ENCODE results near the gene MDC1.

MDC1 gene

GRCh38 chr6:30743099-30744053 is 26.3 kb upstream of the MDC1 start:
- DNase-seq (ENCODE audit: low read depth): no peak
- peak overlapping the region; percentile 78 for H3K4me3 ChIP-seq (ENCODE audit: low read length)
- no peak for TF ChIP-seq CTCF (conservative IDR thresholded peaks at IDR 0.05; ENCODE audit: low read length)

DNA sequence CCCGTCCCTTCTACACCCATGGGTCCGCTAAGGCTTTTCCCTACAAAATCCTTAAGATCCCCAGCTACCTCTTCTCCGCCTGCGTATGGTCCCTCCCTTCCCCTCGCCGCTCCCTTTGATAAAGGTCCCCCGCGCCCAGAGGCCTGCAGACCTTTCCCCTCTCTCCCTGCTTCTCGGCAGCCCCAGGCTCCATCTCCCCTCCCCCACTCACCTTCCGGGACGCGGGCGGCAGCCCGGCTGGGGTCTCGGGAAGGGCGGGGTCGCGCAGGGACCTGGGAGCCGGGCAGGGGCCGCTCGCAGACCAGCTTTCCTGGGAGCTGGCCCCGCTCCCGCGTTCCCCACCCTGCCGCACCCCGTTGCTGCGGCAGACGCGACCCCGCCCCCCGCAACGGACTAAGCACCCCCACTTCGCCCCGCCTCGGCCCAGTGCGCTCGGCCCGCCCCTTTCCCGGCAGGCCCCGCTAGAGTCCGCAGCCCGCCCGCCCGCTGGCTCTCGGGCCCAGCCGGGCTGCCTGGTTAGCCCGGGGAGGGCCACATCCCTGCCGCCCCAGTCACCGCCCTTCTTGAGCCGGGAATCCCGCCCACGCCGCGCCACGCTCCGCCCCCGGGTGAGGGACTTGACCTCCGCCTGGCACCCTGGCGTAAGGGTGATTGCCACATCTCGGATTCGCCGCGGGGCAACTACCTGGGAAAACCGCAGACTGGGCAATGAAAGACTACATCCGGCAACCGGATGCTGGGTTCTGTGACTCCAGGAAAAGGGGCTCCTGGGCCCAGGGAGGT is 25.4 kb upstream of the MDC1 start, which contains the start of gene FLOT1:
Gene FLOT1, minus strand, starts transcription at position 372 of the 783 bp plus-strand sequence. CDS start 498 bp downstream, outside the sequence.
- TF ChIP-seq CTCF (conservative IDR thresholded peaks at IDR 0.05; ENCODE audit: low read length): no peak
- H3K4me3 ChIP-seq (ENCODE audit: low read length): peak within 1 kb of the TSS; percentile 78
- peak; percentile 99 for DNase-seq (ENCODE audit: low read depth)

- no peak for TF ChIP-seq CTCF (conservative IDR thresholded peaks at IDR 0.05; ENCODE audit: low read length)
- DNase-seq (ENCODE audit: low read depth): no peak
- peak overlapping the region; percentile 78 for H3K4me3 ChIP-seq (ENCODE audit: low read length)
These were observed 24.8 kb upstream of the MDC1 start for GRCh38 chr6:30741789-30742315.

DNA sequence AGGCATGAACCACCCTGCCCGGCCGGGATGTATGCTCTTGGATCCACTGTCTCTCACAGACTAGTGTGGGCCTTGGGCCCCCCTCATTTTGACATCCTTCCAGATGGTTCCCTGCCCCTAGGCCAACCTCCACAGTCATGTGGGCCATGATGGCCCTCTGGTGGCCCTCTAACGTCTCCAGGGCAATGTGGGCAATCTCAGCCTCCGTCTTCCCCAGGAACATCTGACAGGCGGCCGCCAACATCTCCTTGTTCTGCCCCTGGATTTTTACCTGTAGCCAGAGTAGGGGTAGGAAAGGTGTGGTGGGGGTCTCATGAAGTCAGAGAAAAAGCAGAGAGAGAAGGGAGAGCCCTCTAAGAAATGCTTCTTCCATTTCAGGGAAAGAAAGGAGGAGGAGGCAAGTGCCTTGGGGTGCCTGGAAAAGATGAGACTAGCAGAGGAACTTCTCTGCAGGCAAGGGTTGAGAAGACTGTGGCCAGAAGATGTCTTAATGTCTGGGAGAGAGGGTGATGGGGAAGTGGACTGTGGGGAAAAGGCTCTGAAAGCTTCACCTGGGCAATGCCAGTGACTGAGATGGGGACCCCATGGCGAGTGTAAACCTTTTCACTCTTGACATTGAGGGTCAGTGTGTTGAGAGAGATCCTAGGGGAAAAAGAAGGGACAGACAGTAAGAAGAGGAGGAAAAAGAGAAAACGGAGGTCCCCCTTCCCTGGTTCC is 24.1 kb upstream of the MDC1 start:
- no peak for DNase-seq (ENCODE audit: low read depth)
- no peak for TF ChIP-seq CTCF (conservative IDR thresholded peaks at IDR 0.05; ENCODE audit: low read length)
- peak overlapping the region; percentile 78 for H3K4me3 ChIP-seq (ENCODE audit: low read length)

DNA sequence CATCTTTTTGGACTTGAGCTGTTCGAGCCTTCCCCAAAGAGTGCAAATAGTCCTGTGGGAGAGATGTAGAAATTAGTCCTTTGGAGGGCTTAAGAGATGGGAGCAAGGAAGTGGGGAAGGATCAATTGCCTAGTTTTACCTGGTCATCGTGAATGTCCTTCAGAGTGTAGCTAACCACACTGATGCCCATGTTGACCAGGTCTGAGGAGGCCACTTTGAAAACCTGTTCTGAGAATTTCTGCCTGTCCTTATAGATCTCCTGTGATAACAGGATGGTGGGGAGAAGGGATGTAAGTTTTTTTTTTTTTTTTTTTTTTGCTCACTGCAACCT is 23.4 kb upstream of the MDC1 start:
- no peak for TF ChIP-seq CTCF (conservative IDR thresholded peaks at IDR 0.05; ENCODE audit: low read length)
- peak overlapping the region; percentile 9 for H3K4me3 ChIP-seq (ENCODE audit: low read length)
- DNase-seq (ENCODE audit: low read depth): no peak

DNA sequence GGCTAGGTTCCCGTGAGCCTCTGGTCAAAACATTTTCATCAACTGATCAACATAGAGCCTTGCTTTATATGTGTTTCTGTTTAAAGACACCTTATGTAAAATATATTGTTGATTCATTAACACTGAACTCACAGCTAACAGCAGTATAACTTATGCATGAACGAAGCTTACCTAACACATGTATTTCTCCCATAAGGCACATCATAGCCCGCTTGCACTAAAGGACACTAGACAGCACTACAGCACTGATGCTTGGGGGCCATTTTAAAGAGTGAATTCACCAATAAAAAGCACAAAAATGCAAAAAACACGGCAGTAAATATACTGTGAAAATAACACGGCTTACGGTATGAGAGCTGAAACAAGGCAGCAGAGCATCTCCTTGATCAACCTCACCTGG is 21.5 kb upstream of the MDC1 start:
- no peak overlapping the region for H3K4me3 ChIP-seq (ENCODE audit: low read length)
- no peak for DNase-seq (ENCODE audit: low read depth)
- no peak for TF ChIP-seq CTCF (conservative IDR thresholded peaks at IDR 0.05; ENCODE audit: low read length)
